CD4-positive, alpha-beta memory T cell (primary cell): Measurements from ENCODE around the gene LDHAL6A. TPM values are rescaled to one million over a fixed set of nuclear protein-coding genes. Genes with fewer than 3 reads are reported as not detected.
A peak's percentile ranks its signal among the peaks of the same experiment; 100 is the strongest.

Source experiments
- CTCF ChIA-PET: fragments of 350-600 bp; sonication (Branson Sonifier 250); formaldehyde crosslinking; loops from one replicate; lab custom pipeline; 2021; ENCODE audit warnings: inconsistent platforms; ENCODE audit not compliant: partially characterized antibody; lab: Charles Lee
- POLR2A ChIA-PET: fragments of 350-600 bp; sonication (Branson Sonifier 250); formaldehyde crosslinking; loops from one replicate; lab custom pipeline; 2021; ENCODE audit not compliant: partially characterized antibody; lab: Charles Lee
- DNase-seq, 5 donors: peaks; one replicate each; pipeline versions ENCODE4 v3.0.0 to v3.0.0-alpha.2; 2020 to 2022; ENCODE audit warnings: mixed read lengths in 1 of 5
- H3K27ac ChIP-seq: one replicate; pipeline ENCODE4 v1.7.0; 2013; ENCODE audit warnings: low read depth, low read length
- H3K27me3 ChIP-seq: 2 replicates; pipeline ENCODE4 v1.7.0; 2013; ENCODE audit warnings: mild to moderate bottlenecking, low read length, moderate library complexity; ENCODE audit not compliant: insufficient read depth
- H3K36me3 ChIP-seq: 2 replicates; pipeline ENCODE4 v1.7.0; 2013; ENCODE audit warnings: mild to moderate bottlenecking, low read length, moderate library complexity; ENCODE audit not compliant: insufficient read depth
- H3K4me1 ChIP-seq: 2 replicates; pipeline ENCODE4 v1.7.0; 2013; ENCODE audit warnings: mild to moderate bottlenecking, low read length, moderate library complexity; ENCODE audit not compliant: insufficient read depth
- H3K4me3 ChIP-seq, 2 donors: one replicate each; pipeline ENCODE4 v1.7.0; 2013; ENCODE audit warnings: low read length in 2 of 2, mild to moderate bottlenecking in 1 of 2
- H3K9me3 ChIP-seq, 2 donors: one replicate each; pipeline ENCODE4 v1.7.0; 2013; ENCODE audit warnings: low read length in 2 of 2, control low read depth in 1 of 2; ENCODE audit not compliant: control insufficient read depth in 1 of 2
- H3K27ac Mint-ChIP-seq, 7 donors: one replicate each; pipeline ENCODE4 v1.8.0; 2020 to 2021; ENCODE audit warnings: mixed read lengths in 7 of 7, mild to moderate bottlenecking in 6 of 7, inconsistent platforms in 3 of 7, moderate library complexity in 3 of 7
- H3K27me3 Mint-ChIP-seq, 2 donors: one replicate each; pipeline ENCODE4 v1.8.0; 2020 to 2021; ENCODE audit warnings: mixed read lengths in 2 of 2
- H3K36me3 Mint-ChIP-seq, 2 donors: one replicate each; pipeline ENCODE4 v1.8.0; 2020 to 2021; ENCODE audit warnings: mixed read lengths in 2 of 2, inconsistent platforms in 1 of 2, mild to moderate bottlenecking in 1 of 2
- H3K4me1 Mint-ChIP-seq, 4 donors: one replicate each; pipeline ENCODE4 v1.8.0; 2020 to 2021; ENCODE audit warnings: mixed read lengths in 4 of 4, mild to moderate bottlenecking in 1 of 4
- H3K4me3 Mint-ChIP-seq, 8 donors: one replicate each; pipeline ENCODE4 v1.8.0; 2020 to 2021; ENCODE audit warnings: mixed read lengths in 8 of 8, mild to moderate bottlenecking in 7 of 8, moderate library complexity in 6 of 8, inconsistent platforms in 3 of 8
- H3K9me3 Mint-ChIP-seq, 8 donors: one replicate each; pipeline ENCODE4 v1.8.0; 2020 to 2021; ENCODE audit warnings: mixed read lengths in 8 of 8, mild to moderate bottlenecking in 5 of 8, inconsistent platforms in 3 of 8, moderate library complexity in 1 of 8
- intact Hi-C: fragments of 100-400 bp; cut with micrococcal nuclease; formaldehyde crosslinking; loops from one replicate; pipeline ENCODE4 v1.15.1; 2023
- polyA plus RNA-seq, 2 donors: library from polyadenylated mRNA; unstranded; fragments of 300-500 nt; fragmentation: Illumina TruSeq; gene quantifications; one replicate each; pipeline ENCODE4 v1.2.3, GENCODE V29; 2021
- total RNA-seq, 2 experiments: library from RNA; stranded (reverse); gene quantifications; one replicate each; pipeline ENCODE4 v1.2.3, GENCODE V29; 2021

Gene LDHAL6A
- total and polyA plus RNA-seq, 4 experiments from 2014 or later = 0.20 to 0.42 TPM; not detected in 2

DNA sequence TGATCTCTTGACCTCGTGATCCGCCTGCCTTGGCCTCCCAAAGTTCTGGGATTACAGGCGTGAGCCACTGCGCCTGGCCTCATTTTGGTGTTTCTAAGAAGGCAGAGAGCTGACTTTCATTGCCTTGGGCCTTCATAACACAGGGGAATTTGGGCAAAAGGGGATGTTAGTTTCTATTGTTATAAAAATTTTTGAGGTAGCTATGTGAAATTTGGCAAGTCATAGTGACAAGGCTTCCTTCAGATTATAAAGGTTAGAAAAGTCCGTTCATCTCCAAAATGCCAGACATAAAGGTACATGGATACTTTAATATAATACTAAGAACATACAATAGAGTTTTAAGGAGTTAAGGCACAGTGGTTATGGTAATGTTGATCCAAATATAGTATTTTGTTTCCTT lies 26.3 kb upstream of the LDHAL6A start:
- ChIA-PET CTCF (no interaction called here), POLR2A (no interaction called here)
- Mint-ChIP-seq H3K9me3 (peaks cover 0 to 21% (median 7%) of the 10 kb centered on the region in 8 donors), H3K27me3 (no peaks in the 10 kb centered on the region), H3K27ac (peak overlapping the region in 1 of 7 donors; percentile 29), H3K4me1 (peaks cover 4 to 11% (median 6%) of the 10 kb centered on the region in 4 donors), H3K4me3 (no peak overlapping the region), H3K36me3 (no peaks in the 10 kb centered on the region)
- no peak for DNase-seq
- Histone ChIP-seq H3K27ac (no peak overlapping the region), H3K36me3 (no peaks in the 10 kb centered on the region), H3K4me3 (no peak overlapping the region), H3K9me3 (no peaks in the 10 kb centered on the region), H3K4me1 (no peaks in the 10 kb centered on the region), H3K27me3 (no peaks in the 10 kb centered on the region)
- intact Hi-C loops = no loop called here

DNA sequence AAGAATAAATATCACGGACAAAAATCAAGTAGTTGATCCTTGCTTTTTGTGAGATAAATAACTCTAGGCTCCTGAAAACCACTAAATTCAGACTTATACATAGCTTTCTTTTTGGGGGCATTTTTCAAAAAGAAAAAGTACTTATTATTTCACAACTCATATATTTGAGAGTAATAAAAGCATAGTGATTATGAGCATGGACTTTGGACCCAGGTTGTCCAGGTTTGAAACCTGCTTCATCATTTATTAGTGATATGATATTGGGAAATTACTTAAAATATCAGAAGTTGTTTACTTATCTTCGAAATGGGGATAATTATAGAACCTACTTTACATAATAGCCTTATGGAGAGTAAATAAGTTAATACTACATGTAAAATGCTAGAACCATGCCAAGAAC lies 17.0 kb upstream of the LDHAL6A start:
- ChIA-PET POLR2A (no interaction called here), CTCF (no interaction called here)
- no peaks in the 10 kb centered on the region for H3K4me1 ChIP-seq
- H3K27me3 ChIP-seq = no peaks in the 10 kb centered on the region
- no peaks in the 10 kb centered on the region for H3K9me3 ChIP-seq
- Mint-ChIP-seq H3K36me3 (peaks cover 1 to 4% of the 10 kb centered on the region in 2 donors), H3K9me3 (peaks cover 0 to 10% (median 4%) of the 10 kb centered on the region in 8 donors), H3K27me3 (no peaks in the 10 kb centered on the region), H3K4me1 (peaks cover 0 to 1% (median 0%) of the 10 kb centered on the region in 4 donors), H3K27ac (no peak overlapping the region), H3K4me3 (no peak overlapping the region)
- no peaks in the 10 kb centered on the region for H3K36me3 ChIP-seq
- H3K27ac ChIP-seq = no peak overlapping the region
- DNase-seq = no peak
- no peak overlapping the region for H3K4me3 ChIP-seq
- intact Hi-C loops = no loop called here

GRCh38 chr11:18449251-18449650 lies 6.4 kb upstream of the LDHAL6A start:
- POLR2A ChIA-PET = no interaction called here
- H3K4me1 ChIP-seq = no peaks in the 10 kb centered on the region
- Mint-ChIP-seq H3K27me3 (peaks cover 6 to 7% of the 10 kb centered on the region in 2 donors), H3K36me3 (no peaks in the 10 kb centered on the region), H3K4me1 (no peaks in the 10 kb centered on the region), H3K9me3 (no peaks in the 10 kb centered on the region), H3K27ac (no peak overlapping the region), H3K4me3 (no peak overlapping the region)
- CTCF ChIA-PET = no interaction called here
- peak in 1 of 5 donors; percentile 0 for DNase-seq
- no peak overlapping the region for H3K4me3 ChIP-seq
- H3K27me3 ChIP-seq = no peaks in the 10 kb centered on the region
- no peaks in the 10 kb centered on the region for H3K9me3 ChIP-seq
- H3K36me3 ChIP-seq = no peaks in the 10 kb centered on the region
- intact Hi-C loops = no loop called here
- no peak overlapping the region for H3K27ac ChIP-seq

DNA sequence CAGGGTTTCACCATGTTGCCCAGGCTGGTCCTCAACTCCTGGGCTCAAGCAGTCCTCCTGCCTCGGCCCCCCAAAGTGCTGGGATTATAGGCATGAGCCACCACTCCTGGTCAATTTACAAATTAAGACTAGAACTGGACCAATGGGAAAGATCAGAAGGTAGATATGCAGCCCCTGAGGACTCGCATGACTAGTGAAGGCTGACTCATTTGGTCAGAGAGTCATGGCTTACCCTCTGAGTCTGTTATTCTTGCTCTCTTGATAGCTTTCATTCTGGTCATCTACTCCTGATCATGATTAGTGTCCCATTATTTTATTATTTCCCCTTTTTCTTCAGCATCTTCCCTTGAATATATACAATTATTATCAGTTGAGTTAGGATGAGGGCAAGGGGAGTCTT lies 2.7 kb upstream of the LDHAL6A start:
- peak overlapping the region in 1 of 7 donors; percentile 4 for H3K27ac Mint-ChIP-seq
- Histone ChIP-seq H3K9me3 (no peaks in the 10 kb centered on the region), H3K36me3 (no peaks in the 10 kb centered on the region), H3K27me3 (no peaks in the 10 kb centered on the region), H3K4me3 (no peak overlapping the region), H3K27ac (no peak overlapping the region), H3K4me1 (no peaks in the 10 kb centered on the region)
- peaks cover 0 to 2% (median 0%) of the 10 kb centered on the region in 8 donors for H3K9me3 Mint-ChIP-seq
- DNase-seq = no peak
- peaks cover 0 to 1% (median 0%) of the 10 kb centered on the region in 4 donors for H3K4me1 Mint-ChIP-seq
- intact Hi-C loops = no loop called here
- ChIA-PET CTCF (interaction anchor here (0.8 kb wide), 1 partner anchor 209 kb away, joined by 3 read pairs; no protein-coding TSS in a partner anchor), POLR2A (interaction anchor here (1.3 kb wide), 1 partner anchor 58 kb away, joined by 3 read pairs; no protein-coding TSS in a partner anchor)
- no peaks in the 10 kb centered on the region for H3K36me3 Mint-ChIP-seq
- no peak overlapping the region for H3K4me3 Mint-ChIP-seq
- peaks cover 3 to 5% of the 10 kb centered on the region in 2 donors for H3K27me3 Mint-ChIP-seq

DNA sequence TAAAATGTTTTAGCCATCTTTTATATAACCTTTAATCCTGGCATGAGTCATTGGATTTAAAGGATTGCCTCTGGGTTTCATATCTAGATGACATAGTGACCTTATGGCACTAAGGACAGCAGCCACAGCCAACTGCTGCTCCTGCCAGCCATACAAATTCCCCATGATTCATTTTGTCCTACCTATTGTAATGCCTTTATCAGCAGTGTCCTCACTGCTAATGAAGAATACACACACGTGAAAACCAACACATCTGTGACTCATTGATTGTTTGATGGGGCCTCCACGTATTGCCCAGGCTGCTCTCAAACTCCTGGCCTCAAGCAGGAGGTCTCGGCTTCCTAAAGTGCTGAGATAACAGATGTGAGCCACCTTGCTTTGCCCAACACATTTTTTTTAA lies 1.8 kb downstream of the LDHAL6A start:
- H3K27me3 ChIP-seq = no peaks in the 10 kb centered on the region
- no peak overlapping the region for H3K27ac ChIP-seq
- no peak overlapping the region for H3K27ac Mint-ChIP-seq
- intact Hi-C loops = no loop called here
- no peak for DNase-seq
- H3K36me3 ChIP-seq = no peaks in the 10 kb centered on the region
- ChIA-PET POLR2A (no interaction called here), CTCF (no interaction called here)
- no peak overlapping the region for H3K4me3 Mint-ChIP-seq
- peaks cover 0 to 2% (median 0%) of the 10 kb centered on the region in 8 donors for H3K9me3 Mint-ChIP-seq
- H3K4me1 Mint-ChIP-seq = peaks cover 0 to 1% (median 0%) of the 10 kb centered on the region in 4 donors
- H3K36me3 Mint-ChIP-seq = no peaks in the 10 kb centered on the region
- H3K9me3 ChIP-seq = no peaks in the 10 kb centered on the region
- peaks cover 1 to 2% of the 10 kb centered on the region in 2 donors for H3K27me3 Mint-ChIP-seq
- H3K4me1 ChIP-seq = no peaks in the 10 kb centered on the region
- no peak overlapping the region for H3K4me3 ChIP-seq

DNA sequence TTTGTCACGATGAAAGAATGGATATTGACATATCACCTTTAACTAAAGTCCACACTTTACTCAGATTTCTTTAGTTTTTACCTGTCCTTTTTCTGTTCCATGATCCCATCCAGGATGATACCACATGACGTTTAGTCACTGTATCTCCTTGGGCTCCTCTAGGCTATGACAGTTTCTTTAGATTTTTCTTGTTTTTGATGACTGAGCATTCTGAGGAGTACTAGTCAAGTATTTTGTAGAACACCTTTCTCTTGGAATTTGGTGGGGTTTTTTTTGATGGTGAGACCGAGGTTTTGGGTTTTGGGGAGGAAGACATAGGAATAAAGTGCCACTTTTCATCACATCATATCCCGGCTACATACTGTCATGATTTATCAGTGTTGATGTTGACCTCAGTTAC lies 4.0 kb downstream of the LDHAL6A start:
- CTCF ChIA-PET = no interaction called here
- H3K9me3 ChIP-seq = no peaks in the 10 kb centered on the region
- H3K4me1 Mint-ChIP-seq = peaks cover 0 to 3% (median 0%) of the 10 kb centered on the region in 4 donors
- peaks cover 0 to 2% (median 0%) of the 10 kb centered on the region in 8 donors for H3K9me3 Mint-ChIP-seq
- H3K36me3 ChIP-seq = no peaks in the 10 kb centered on the region
- no peak overlapping the region for H3K4me3 ChIP-seq
- H3K27ac Mint-ChIP-seq = no peak overlapping the region
- intact Hi-C loops = no loop called here
- no peaks in the 10 kb centered on the region for H3K36me3 Mint-ChIP-seq
- no peak overlapping the region for H3K27ac ChIP-seq
- no peaks in the 10 kb centered on the region for H3K4me1 ChIP-seq
- DNase-seq = no peak
- POLR2A ChIA-PET = no interaction called here
- peaks cover 1 to 2% of the 10 kb centered on the region in 2 donors for H3K27me3 Mint-ChIP-seq
- no peak overlapping the region for H3K4me3 Mint-ChIP-seq
- no peaks in the 10 kb centered on the region for H3K27me3 ChIP-seq

DNA sequence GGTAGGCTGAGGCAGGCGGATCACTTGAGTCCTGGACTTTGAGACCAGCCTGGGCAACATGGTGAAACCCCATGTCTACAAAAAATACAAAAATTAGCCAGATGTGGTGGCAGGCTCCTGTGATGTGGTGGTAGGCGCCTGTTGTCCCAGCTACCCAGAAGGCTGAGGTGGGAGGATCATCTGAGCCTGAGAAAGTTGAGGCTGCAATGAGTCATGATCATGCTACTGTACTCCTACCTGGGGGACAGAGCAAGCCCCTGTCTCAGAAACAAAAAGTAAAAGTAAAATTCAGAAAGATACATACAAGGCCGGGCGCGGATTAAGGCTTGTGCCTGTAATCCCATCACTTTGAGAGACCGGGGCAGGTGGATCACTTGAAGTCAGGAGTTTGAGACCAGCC lies 6.3 kb downstream of the LDHAL6A start:
- H3K36me3 ChIP-seq = no peaks in the 10 kb centered on the region
- intact Hi-C loops = no loop called here
- no peak for DNase-seq
- ChIA-PET CTCF (interaction anchor here (1.6 kb wide), 1 partner anchor 47 kb away, joined by 3 read pairs; no protein-coding TSS in a partner anchor), POLR2A (no interaction called here)
- H3K4me3 Mint-ChIP-seq = no peak overlapping the region
- H3K4me3 ChIP-seq = no peak overlapping the region
- H3K9me3 Mint-ChIP-seq = no peaks in the 10 kb centered on the region
- no peaks in the 10 kb centered on the region for H3K9me3 ChIP-seq
- H3K27me3 Mint-ChIP-seq = peaks cover 0 to 1% of the 10 kb centered on the region in 2 donors
- H3K4me1 ChIP-seq = no peaks in the 10 kb centered on the region
- peaks cover 0 to 1% (median 0%) of the 10 kb centered on the region in 4 donors for H3K4me1 Mint-ChIP-seq
- no peak overlapping the region for H3K27ac Mint-ChIP-seq
- H3K36me3 Mint-ChIP-seq = no peaks in the 10 kb centered on the region
- H3K27me3 ChIP-seq = no peaks in the 10 kb centered on the region
- no peak overlapping the region for H3K27ac ChIP-seq
